ENCODE measurements around the gene TMEM258. TPM values are rescaled to one million over a fixed set of nuclear protein-coding genes. Genes with fewer than 3 reads are reported as not detected.

TMEM258 gene
- total and polyA plus RNA-seq, 2 donors (not counting 1 experiment from before 2014, with no cell fraction given): 65.8 to 130 TPM

GRCh38 chr11:61839742-61840141, 47.3 kb upstream of the TMEM258 start:
- H3K9me3 Mint-ChIP-seq (ENCODE audit: insufficient read depth): no peaks in the 10 kb centered on the region
- no peak overlapping the region for H3K4me3 ChIP-seq (ENCODE audit: control extremely low read depth in 1 of 5, extremely low read depth in 1 of 5, insufficient read depth in 1 of 5, low read depth in 2 of 5, low read length in 4 of 5)
- CTCF ChIA-PET: interaction anchor here (1.1 to 1.6 kb wide), 2 partner anchors 30 to 107 kb away, joined by 3 to 6 read pairs; no protein-coding TSS in a partner anchor
- no peaks in the 10 kb centered on the region for H3K36me3 ChIP-seq (replicated peaks in 1 of 2; ENCODE audit: control extremely low read depth in 1 of 2, control insufficient read depth in 1 of 2, extremely low read depth in 1 of 2, insufficient read depth in 2 of 2, low read length in 1 of 2)
- peaks cover 9% of the 10 kb centered on the region for H3K4me1 Mint-ChIP-seq
- TF ChIP-seq CTCF (IDR thresholded peaks at IDR 0.05) (no peak), EZH2 (IDR thresholded peaks at IDR 0.05; ENCODE audit: borderline replicate concordance, insufficient read depth, low read depth, low read length, poor library complexity, severe bottlenecking) (no peak)
- no peak overlapping the region for H3K4me2 ChIP-seq (replicated peaks; ENCODE audit: low read depth, low read length, poor library complexity, severe bottlenecking)
- POLR2A ChIA-PET: no interaction called here
- DNase-seq (no peak), ATAC-seq (ENCODE audit: low read depth) (no peak)
- H3K4me3 Mint-ChIP-seq: no peak overlapping the region
- no peaks in the 10 kb centered on the region for H3K27me3 Mint-ChIP-seq
- no peaks in the 10 kb centered on the region for H3K79me2 ChIP-seq (ENCODE audit: control insufficient read depth, insufficient read depth, low read length)
- H3K9me3 ChIP-seq (ENCODE audit: control extremely low read depth in 1 of 3, control insufficient read depth in 2 of 3, insufficient read depth in 1 of 3, low read length in 2 of 3): peaks cover 0 to 5% (median 0%) of the 10 kb centered on the region in 3 donors
- peaks cover 6 to 10% of the 10 kb centered on the region in 2 donors for H3K4me1 ChIP-seq (ENCODE audit: control insufficient read depth in 2 of 2, insufficient read depth in 2 of 2, low read length in 2 of 2)
- H3K27me3 ChIP-seq (replicated peaks in 1 of 4; ENCODE audit: control extremely low read depth in 1 of 4, control insufficient read depth in 3 of 4, insufficient read depth in 4 of 4, low read length in 3 of 4): no peaks in the 10 kb centered on the region
- intact Hi-C loops (cut with micrococcal nuclease): no loop called here
- no peak overlapping the region for H2AFZ ChIP-seq (ENCODE audit: insufficient read depth, low read depth, low read length, poor library complexity, severe bottlenecking)
- H4K20me1 ChIP-seq (ENCODE audit: control insufficient read depth, insufficient read depth, low read length, poor library complexity, severe bottlenecking): no peaks in the 10 kb centered on the region
- no peak overlapping the region for H3K27ac Mint-ChIP-seq
- 100% methylated on average over 1 of the region's 2 CpGs for WGBS (ENCODE audit: insufficient coverage)
- H3K9ac ChIP-seq (ENCODE audit: low read length): no peak overlapping the region
- no peak overlapping the region for H3K27ac ChIP-seq (ENCODE audit: low read length in 2 of 2)

- no peak overlapping the region for H3K9ac ChIP-seq (ENCODE audit: low read length)
- intact Hi-C loops (cut with micrococcal nuclease): no loop called here
- no peak overlapping the region for H3K4me2 ChIP-seq (replicated peaks; ENCODE audit: low read depth, low read length, poor library complexity, severe bottlenecking)
- ATAC-seq (ENCODE audit: low read depth) (no peak), DNase-seq (no peak)
- H3K36me3 ChIP-seq (replicated peaks in 1 of 2; ENCODE audit: control extremely low read depth in 1 of 2, control insufficient read depth in 1 of 2, extremely low read depth in 1 of 2, insufficient read depth in 2 of 2, low read length in 1 of 2): no peaks in the 10 kb centered on the region
- TF ChIP-seq EZH2 (IDR thresholded peaks at IDR 0.05; ENCODE audit: borderline replicate concordance, insufficient read depth, low read depth, low read length, poor library complexity, severe bottlenecking): no peak
- TF ChIP-seq CTCF (IDR thresholded peaks at IDR 0.05): no peak
- H3K27me3 ChIP-seq (replicated peaks in 1 of 4; ENCODE audit: control extremely low read depth in 1 of 4, control insufficient read depth in 3 of 4, insufficient read depth in 4 of 4, low read length in 3 of 4): no peaks in the 10 kb centered on the region
- H4K20me1 ChIP-seq (ENCODE audit: control insufficient read depth, insufficient read depth, low read length, poor library complexity, severe bottlenecking): no peaks in the 10 kb centered on the region
- Mint-ChIP-seq H3K4me3 (no peak overlapping the region), H3K27me3 (no peaks in the 10 kb centered on the region), H3K9me3 (ENCODE audit: insufficient read depth) (no peaks in the 10 kb centered on the region), H3K27ac (no peak overlapping the region), H3K4me1 (peaks cover 17% of the 10 kb centered on the region)
- no peak overlapping the region for H2AFZ ChIP-seq (ENCODE audit: insufficient read depth, low read depth, low read length, poor library complexity, severe bottlenecking)
- peaks cover 0 to 8% (median 0%) of the 10 kb centered on the region in 3 donors for H3K9me3 ChIP-seq (ENCODE audit: control extremely low read depth in 1 of 3, control insufficient read depth in 2 of 3, insufficient read depth in 1 of 3, low read length in 2 of 3)
- H3K4me1 ChIP-seq (ENCODE audit: control insufficient read depth in 2 of 2, insufficient read depth in 2 of 2, low read length in 2 of 2): peaks cover 14 to 18% of the 10 kb centered on the region in 2 donors
- no peak overlapping the region for H3K27ac ChIP-seq (ENCODE audit: low read length in 2 of 2)
- no peaks in the 10 kb centered on the region for H3K79me2 ChIP-seq (ENCODE audit: control insufficient read depth, insufficient read depth, low read length)
- 96% methylated on average over 4 of the region's 10 CpGs for WGBS (ENCODE audit: insufficient coverage)
- ChIA-PET POLR2A (no interaction called here), CTCF (interaction anchor here (1.0 kb wide), 1 partner anchor 242 kb away, joined by 3 read pairs; no protein-coding TSS in a partner anchor)
- no peak overlapping the region for H3K4me3 ChIP-seq (ENCODE audit: control extremely low read depth in 1 of 5, extremely low read depth in 1 of 5, insufficient read depth in 1 of 5, low read depth in 2 of 5, low read length in 4 of 5)
Observed at GRCh38 chr11:61838921-61839320, 46.5 kb upstream of the TMEM258 start.
